Measurements from ENCODE around the gene HPS1. TPM values are rescaled to one million over a fixed set of nuclear protein-coding genes. Genes with fewer than 3 reads are reported as not detected.

The HPS1 gene
- total and polyA plus RNA-seq, 2 donors (not counting 3 experiments of a cell fraction or from before 2014, with no cell fraction given), result 60.7 to 67.5 TPM

GRCh38 chr10:98457721-98458120 lies 11.0 kb upstream of the HPS1 start:
- no peaks in the 10 kb centered on the region for H3K9me1 ChIP-seq (replicated peaks; ENCODE audit: control insufficient read depth, extremely low read depth, insufficient read depth, low read length)
- no peak overlapping the region for H3K9ac ChIP-seq (replicated peaks; ENCODE audit: extremely low read depth, insufficient read depth, low read length)
- DNase-seq (ENCODE audit: low read depth, low spot score), result no peak
- BruUV-seq (replicated peaks), result no TSS peak
- TF ChIP-seq GATA2 (IDR thresholded peaks at IDR 0.05; ENCODE audit: insufficient read depth, insufficient read length, low read depth, low read length), result no peak
- TF ChIP-seq CTCF (IDR thresholded peaks at IDR 0.05; ENCODE audit: extremely low read depth in 1 of 2, insufficient read depth in 1 of 2, low read depth in 1 of 2, low read length in 2 of 2), result no peak
- TF ChIP-seq EZH2 (IDR thresholded peaks at IDR 0.05; ENCODE audit: borderline replicate concordance, low read depth, low read length, severe bottlenecking), result no peak
- TF ChIP-seq JUN (IDR thresholded peaks at IDR 0.05; ENCODE audit: borderline replicate concordance, insufficient read depth, insufficient read length, low read depth), result no peak
- TF ChIP-seq POLR2AphosphoS5 (IDR thresholded peaks at IDR 0.05; ENCODE audit: insufficient read depth, low read depth, low read length), result no peak
- TF ChIP-seq MAX (IDR thresholded peaks at IDR 0.05; ENCODE audit: insufficient read depth, insufficient read length), result no peak
- TF ChIP-seq FOS (IDR thresholded peaks at IDR 0.05; ENCODE audit: borderline replicate concordance, insufficient read depth, low read length), result no peak
- no peak for TF ChIP-seq POLR2A (IDR thresholded peaks at IDR 0.05; ENCODE audit: low read depth, low read length)
- no peak for TF ChIP-seq MYC (IDR thresholded peaks at IDR 0.05; ENCODE audit: low read depth, low read length)
- no peaks in the 10 kb centered on the region for H3K27me3 ChIP-seq (ENCODE audit: control insufficient read depth in 2 of 2, insufficient read depth in 2 of 2, low read length in 2 of 2)
- H4K20me1 ChIP-seq (replicated peaks; ENCODE audit: control insufficient read depth, extremely low read depth, insufficient read depth, low read length), result no peaks in the 10 kb centered on the region
- no peak for FAIRE-seq
- H3K9me3 ChIP-seq (replicated peaks; ENCODE audit: control insufficient read depth, insufficient read depth, low read length), result no peaks in the 10 kb centered on the region
- intact Hi-C loops (cut with micrococcal nuclease), result no loop called here
- no peak overlapping the region for H3K27ac ChIP-seq (ENCODE audit: insufficient read depth, low read depth, low read length)
- no peak overlapping the region for H2AFZ ChIP-seq (ENCODE audit: low read depth, low read length)
- no peak overlapping the region for H3K4me3 ChIP-seq (replicated peaks in 1 of 3; ENCODE audit: insufficient read depth in 1 of 3, low read depth in 1 of 3, low read length in 3 of 3)
- peaks cover 15% of the 10 kb centered on the region for H3K4me1 ChIP-seq (ENCODE audit: control insufficient read depth, extremely low read depth, insufficient read depth, low read length)
- no peaks in the 10 kb centered on the region for H3K79me2 ChIP-seq (ENCODE audit: control insufficient read depth, insufficient read depth, low read length)
- no peak overlapping the region for H3K4me2 ChIP-seq (ENCODE audit: insufficient read depth, low read length)
- ChIA-PET CTCF (interaction anchor here (1.0 to 1.8 kb wide), 2 partner anchors 10 to 287 kb away, joined by 3 to 8 read pairs; no protein-coding TSS in a partner anchor), POLR2A (no interaction called here)
- dilution Hi-C loops (cut with MboI; ENCODE audit: extremely low pct_ligation_motif_present, low sequenced_read_pairs), result no loop called here
- H3K36me3 ChIP-seq (ENCODE audit: control insufficient read depth in 2 of 2, extremely low read depth in 1 of 2, insufficient read depth in 2 of 2, low read length in 2 of 2), result no peaks in the 10 kb centered on the region

Measured in endothelial cell of umbilical vein (primary cell).